ES-I3 (cell line): ENCODE results near the gene TFAP2E.

ENCODE experiments used
- H3K36me3 ChIP-seq: 2 replicates; pipeline ENCODE4 v1.6.1; 2013; ENCODE audit warnings: mild to moderate bottlenecking, low read length, control low read depth, moderate library complexity; ENCODE audit not compliant: insufficient read depth
- H3K4me1 ChIP-seq: 2 replicates; pipeline ENCODE4 v1.6.1; 2013; ENCODE audit warnings: mild to moderate bottlenecking, control low read depth, low read length; ENCODE audit not compliant: insufficient read depth
- H3K9ac ChIP-seq: 2 replicates; pipeline ENCODE4 v1.6.1; 2013; ENCODE audit warnings: low read depth, mild to moderate bottlenecking, low read length, moderate library complexity
- H3K9me3 ChIP-seq: 2 replicates; pipeline ENCODE4 v1.6.1; 2013; ENCODE audit warnings: mild to moderate bottlenecking, low read length, moderate library complexity; ENCODE audit not compliant: control insufficient read depth, insufficient read depth

Gene TFAP2E

GRCh38 chr1:35590476-35591040 is 17.4 kb downstream of the TFAP2E start:
- H3K36me3 ChIP-seq: no peaks in the 10 kb centered on the region
- no peaks in the 10 kb centered on the region for H3K9me3 ChIP-seq
- H3K4me1 ChIP-seq: no peaks in the 10 kb centered on the region; the same call in 1 of the 2 replicates
- no peak overlapping the region for H3K9ac ChIP-seq

GRCh38 chr1:35591211-35591610 is 18.1 kb downstream of the TFAP2E start:
- no peaks in the 10 kb centered on the region for H3K36me3 ChIP-seq

DNA sequence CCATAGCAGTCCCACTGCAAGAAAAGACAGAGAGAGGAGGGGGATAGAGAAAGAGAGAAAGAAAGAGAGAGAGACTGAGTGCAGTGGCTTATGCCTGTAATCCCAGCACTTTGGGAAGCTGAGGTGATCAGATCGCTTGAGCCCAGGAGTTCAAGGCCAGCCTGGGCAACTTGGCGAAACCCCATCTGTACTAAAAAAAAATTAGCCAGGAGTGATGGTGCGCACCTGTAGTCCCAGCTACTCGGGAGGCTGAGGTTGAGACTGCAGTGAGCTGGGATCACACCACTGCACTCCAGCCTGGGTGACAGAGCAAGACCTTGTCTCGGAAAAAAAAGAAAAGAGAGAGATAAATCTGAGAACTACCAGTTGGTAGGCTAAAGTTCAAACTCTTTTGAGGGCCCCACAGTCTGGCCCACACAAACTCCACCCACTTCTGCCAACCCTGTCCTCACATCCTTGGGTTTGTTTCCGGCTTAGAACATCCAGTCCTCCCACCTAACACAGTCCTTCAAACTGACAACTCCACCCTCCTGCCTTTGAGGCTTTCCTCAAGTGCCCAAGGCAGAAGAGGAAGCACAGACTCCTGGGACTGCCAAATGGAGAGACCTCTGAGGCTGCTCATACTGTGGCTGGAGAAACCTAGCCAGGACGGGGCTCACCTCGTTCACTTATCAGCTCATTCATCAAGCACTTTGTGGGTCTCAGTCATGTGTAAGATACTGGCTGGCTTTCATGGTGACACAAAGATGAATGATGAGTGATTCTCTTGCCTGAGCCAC is 20.1 kb downstream of the TFAP2E start:
- no peaks in the 10 kb centered on the region; the same call in 1 of the 2 replicates for H3K4me1 ChIP-seq
- no peaks in the 10 kb centered on the region for H3K36me3 ChIP-seq
- H3K9me3 ChIP-seq: no peaks in the 10 kb centered on the region
- H3K9ac ChIP-seq: no peak overlapping the region

More at GRCh38 chr1:35591211-35591610, 18.1 kb downstream of the TFAP2E start:
- H3K9ac ChIP-seq: no peak overlapping the region
- H3K4me1 ChIP-seq: no peaks in the 10 kb centered on the region; the same call in 1 of the 2 replicates
- no peaks in the 10 kb centered on the region for H3K9me3 ChIP-seq

GRCh38 chr1:35594005-35594760 is 21.1 kb downstream of the TFAP2E start:
- Histone ChIP-seq H3K9me3 (no peaks in the 10 kb centered on the region), H3K9ac (no peak overlapping the region), H3K4me1 (0 out of 2 replicates have a peak, but pooled peaks cover 3% of the 10 kb centered on the region), H3K36me3 (no peaks in the 10 kb centered on the region)

- Histone ChIP-seq H3K9me3 (no peaks in the 10 kb centered on the region), H3K36me3 (no peaks in the 10 kb centered on the region; the same call in 1 of the 2 replicates), H3K9ac (no peak overlapping the region), H3K4me1 (0 out of 2 replicates have a peak, but pooled peaks cover 3% of the 10 kb centered on the region)
These were observed 22.6 kb downstream of the TFAP2E start for GRCh38 chr1:35595684-35596083.

DNA sequence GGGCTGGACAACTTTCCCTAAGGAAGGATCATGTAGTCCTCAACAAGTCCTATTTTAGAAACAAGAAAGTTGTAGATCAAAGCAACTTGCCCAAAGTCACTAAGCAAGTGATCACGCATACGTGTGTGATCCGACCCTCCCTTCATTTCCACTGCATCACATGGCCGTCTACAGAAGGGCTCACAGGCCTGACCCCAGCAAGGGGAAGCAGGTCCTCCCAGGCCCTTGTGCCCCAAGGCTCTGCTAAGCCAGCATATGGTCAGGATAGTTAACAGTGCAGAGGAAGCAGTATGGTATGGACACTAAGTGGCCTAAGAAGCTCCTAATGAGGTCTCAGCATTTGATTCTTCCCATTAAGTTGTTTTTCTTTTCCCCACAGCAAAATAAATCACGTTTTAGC is 24.8 kb downstream of the TFAP2E start:
- Histone ChIP-seq H3K4me1 (0 out of 2 replicates have a peak, but pooled peaks cover 3% of the 10 kb centered on the region), H3K36me3 (peaks cover 8% of the 10 kb centered on the region), H3K9me3 (no peaks in the 10 kb centered on the region), H3K9ac (no peak overlapping the region)

DNA sequence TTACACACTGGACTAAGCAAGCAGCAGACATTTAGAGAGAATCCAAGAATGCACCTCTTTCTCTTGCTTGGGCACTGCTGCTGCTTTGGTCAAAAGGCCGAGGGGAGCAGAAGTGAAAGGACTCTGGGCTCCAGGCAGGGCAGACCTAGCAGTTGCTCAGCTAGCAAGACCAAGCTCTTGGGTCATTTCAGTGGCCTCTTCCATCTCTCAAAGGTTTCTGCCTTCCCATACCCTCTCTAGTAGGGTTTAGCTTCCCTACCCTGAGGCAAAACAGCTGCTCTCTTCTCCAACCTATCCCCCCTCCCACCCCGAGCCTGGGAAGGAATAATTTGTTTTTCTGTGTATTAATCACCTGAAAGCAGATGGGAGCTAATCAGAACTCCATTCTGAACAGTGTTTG is 25.8 kb downstream of the TFAP2E start:
- H3K9me3 ChIP-seq: no peaks in the 10 kb centered on the region
- no peak overlapping the region for H3K9ac ChIP-seq
- peaks cover 13% of the 10 kb centered on the region for H3K36me3 ChIP-seq
- 0 out of 2 replicates have a peak, but pooled peaks cover 3% of the 10 kb centered on the region for H3K4me1 ChIP-seq

- H3K36me3 ChIP-seq: peaks cover 17% of the 10 kb centered on the region
- H3K9me3 ChIP-seq: no peaks in the 10 kb centered on the region
- 0 out of 2 replicates have a peak, but pooled peaks cover 3% of the 10 kb centered on the region for H3K4me1 ChIP-seq
- H3K9ac ChIP-seq: no peak overlapping the region
These were observed 26.3 kb downstream of the TFAP2E start for GRCh38 chr1:35599411-35599810.

DNA sequence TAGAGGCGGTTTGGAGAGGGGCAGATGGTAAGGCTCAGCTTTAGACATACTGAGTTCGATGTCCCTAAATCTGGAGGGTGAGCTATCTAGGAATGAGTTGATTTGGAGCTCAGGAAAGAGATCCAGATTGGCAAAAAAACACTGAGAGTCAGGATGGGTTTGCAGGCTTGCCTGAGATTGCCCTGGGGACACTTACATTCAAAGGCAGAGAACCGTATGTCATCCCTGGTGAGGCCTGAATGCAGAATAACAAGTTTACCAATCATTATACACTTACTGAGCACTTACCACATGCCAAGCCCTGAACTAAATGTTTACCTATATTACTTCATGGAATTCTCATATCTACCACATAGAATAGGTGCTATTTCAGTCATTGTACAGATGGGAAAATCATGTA is 27.5 kb downstream of the TFAP2E start:
- 0 out of 2 replicates have a peak, but pooled peaks cover 3% of the 10 kb centered on the region for H3K4me1 ChIP-seq
- H3K9me3 ChIP-seq: no peaks in the 10 kb centered on the region
- peaks cover 17% of the 10 kb centered on the region for H3K36me3 ChIP-seq
- H3K9ac ChIP-seq: no peak overlapping the region

DNA sequence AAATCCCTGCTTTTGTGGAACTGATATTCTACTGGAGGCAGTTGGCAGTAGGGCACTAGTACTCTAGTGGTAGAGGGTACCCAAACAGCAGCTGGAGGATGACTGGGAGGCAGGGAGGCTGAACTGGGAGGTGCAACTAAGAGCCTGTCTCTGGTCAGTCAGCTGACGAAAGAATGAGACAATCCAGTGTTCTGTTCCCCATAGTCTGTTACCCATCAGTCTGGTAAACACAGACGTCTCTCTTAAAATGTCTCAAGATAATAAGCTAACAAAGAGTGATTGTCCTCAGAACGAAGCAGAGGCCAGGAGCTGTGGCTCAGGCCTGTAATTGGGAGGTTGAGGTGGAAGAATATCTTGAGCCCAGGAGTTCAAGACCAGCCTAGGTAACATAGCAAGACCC is 30.4 kb downstream of the TFAP2E start:
- H3K9me3 ChIP-seq: no peaks in the 10 kb centered on the region
- 0 out of 2 replicates have a peak, but pooled peaks cover 8% of the 10 kb centered on the region for H3K4me1 ChIP-seq
- peaks cover 18% of the 10 kb centered on the region for H3K36me3 ChIP-seq
- H3K9ac ChIP-seq: no peak overlapping the region

- no peaks in the 10 kb centered on the region for H3K9me3 ChIP-seq
- peaks cover 22% of the 10 kb centered on the region for H3K36me3 ChIP-seq
- H3K4me1 ChIP-seq: 0 out of 2 replicates have a peak, but pooled peaks cover 5% of the 10 kb centered on the region
- H3K9ac ChIP-seq: no peak overlapping the region
These were observed 30.8 kb downstream of the TFAP2E start for GRCh38 chr1:35603941-35604340.

DNA sequence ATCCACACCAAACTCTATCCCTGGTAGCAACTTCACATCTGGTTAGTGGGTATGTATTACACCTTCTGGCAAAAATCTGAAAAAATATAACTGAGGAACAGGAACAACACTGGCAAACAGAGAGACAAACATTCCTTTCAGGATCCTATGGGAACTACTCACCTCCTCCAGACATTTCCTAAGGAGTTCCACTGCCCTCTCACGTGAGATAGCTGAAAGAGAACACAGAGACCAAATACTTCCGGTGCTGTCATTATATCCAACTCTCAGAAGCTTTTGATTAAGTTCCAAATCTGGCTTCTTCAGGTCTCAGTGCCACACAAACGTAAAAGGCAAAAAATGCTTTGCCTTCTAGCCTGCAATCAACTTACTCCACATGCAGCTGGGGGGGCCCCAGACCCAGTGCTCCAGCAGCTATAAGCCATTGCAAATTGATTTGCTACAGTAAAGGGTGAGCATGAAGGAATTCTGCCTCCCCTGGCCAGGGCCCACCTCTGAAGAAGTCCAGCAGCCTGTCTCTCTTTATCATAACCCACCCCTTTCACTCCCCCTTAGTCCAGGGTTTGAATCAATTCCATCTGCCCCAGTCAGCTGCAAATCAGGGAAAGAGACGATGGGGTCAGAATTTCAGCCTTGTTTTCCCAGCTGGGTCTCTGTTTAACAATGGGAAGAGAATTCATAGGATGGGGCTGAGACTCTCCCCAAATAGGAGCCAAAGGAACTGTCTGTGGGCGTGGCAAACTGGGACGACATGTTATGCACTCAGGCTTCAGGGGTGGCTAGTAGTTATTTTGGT is 32.2 kb downstream of the TFAP2E start:
- peaks cover 22% of the 10 kb centered on the region for H3K36me3 ChIP-seq
- 0 out of 2 replicates have a peak, but pooled peaks cover 5% of the 10 kb centered on the region for H3K4me1 ChIP-seq
- H3K9ac ChIP-seq: no peak overlapping the region
- H3K9me3 ChIP-seq: no peaks in the 10 kb centered on the region

DNA sequence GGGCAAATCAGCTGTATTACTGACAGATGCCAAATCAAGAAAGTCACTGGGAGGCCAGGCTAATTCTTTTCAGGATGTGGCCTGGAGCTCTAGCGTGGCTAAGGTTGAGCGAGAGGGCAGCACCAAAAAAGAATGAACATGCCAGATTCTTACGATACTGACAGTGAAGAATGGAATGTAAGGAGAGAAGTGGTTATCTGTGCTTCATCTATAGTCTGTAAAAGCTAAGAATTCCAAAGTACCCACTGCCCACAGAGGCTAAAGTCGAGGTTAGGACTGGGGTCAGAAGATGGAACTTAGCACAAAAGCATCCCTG is 32.7 kb downstream of the TFAP2E start:
- Histone ChIP-seq H3K36me3 (peaks cover 22% of the 10 kb centered on the region), H3K9me3 (no peaks in the 10 kb centered on the region), H3K4me1 (0 out of 2 replicates have a peak, but pooled peaks cover 5% of the 10 kb centered on the region), H3K9ac (no peak overlapping the region)

- no peaks in the 10 kb centered on the region for H3K9me3 ChIP-seq
- H3K36me3 ChIP-seq: peaks cover 5% of the 10 kb centered on the region; the same call in 1 of the 2 replicates
- H3K4me1 ChIP-seq: no peaks in the 10 kb centered on the region
These were observed 38.5 kb downstream of the TFAP2E start for GRCh38 chr1:35611655-35612054.

More at GRCh38 chr1:35611655-35612054, 38.5 kb downstream of the TFAP2E start:
- H3K9ac ChIP-seq: no peak overlapping the region
